ENCODE results near the gene DUSP19. TPM values are rescaled to one million over a fixed set of nuclear protein-coding genes. Genes with fewer than 3 reads are reported as not detected.

Gene DUSP19
- 1.1 TPM for polyA plus RNA-seq (2013, experiment 1 of 2)
- polyA plus RNA-seq (2013, experiment 2 of 2): 1.1 TPM

GRCh38 chr2:183078464-183079138 is at the start of gene DUSP19:
Gene DUSP19 (plus strand): TSS chr2:183078747. CDS start chr2:183078934, 187 bp downstream.
- peak within 1 kb of the TSS; percentile 23 to 61 for H3K18ac ChIP-seq (ENCODE audit: low read depth in 1 of 2, low read length in 2 of 2)
- peak within 1 kb of the TSS; percentile 96 for H4K8ac ChIP-seq (ENCODE audit: low read length)
- peak within 1 kb of the TSS; percentile 86 for H3K9ac ChIP-seq (ENCODE audit: low read length)
- H3K27ac ChIP-seq (ENCODE audit: low read length, poor library complexity, severe bottlenecking): peak within 1 kb of the TSS; percentile 37
- WGBS: 11% methylated on average over 20 of the region's 20 CpGs
- H2BK15ac ChIP-seq (ENCODE audit: low read depth, poor library complexity, severe bottlenecking): no peak within 1 kb of the TSS
- H3K9me3 ChIP-seq (ENCODE audit: control insufficient read depth, low read length): no peaks in the 10 kb centered on the region
- no peak within 1 kb of the TSS for H2AK5ac ChIP-seq (ENCODE audit: low read length, severe bottlenecking)
- H3K4ac ChIP-seq (ENCODE audit: low read depth in 1 of 2, low read length in 2 of 2): peak within 1 kb of the TSS in 1 of 2 experiments; percentile 91
- H3K4me2 ChIP-seq (ENCODE audit: low read length, poor library complexity, severe bottlenecking): peak within 1 kb of the TSS; percentile 86
- no peak within 1 kb of the TSS for H3K14ac ChIP-seq (ENCODE audit: low read length in 2 of 2)
- peaks cover 5 to 11% of the 10 kb centered on the region in 2 experiments for H3K27me3 ChIP-seq (ENCODE audit: control insufficient read depth in 1 of 2, insufficient read depth in 1 of 2, low read length in 2 of 2)
- no peaks in the 10 kb centered on the region for H3K79me1 ChIP-seq (replicated peaks; ENCODE audit: low read length, poor library complexity, severe bottlenecking)
- no peaks in the 10 kb centered on the region for H3K36me3 ChIP-seq (ENCODE audit: control insufficient read depth in 1 of 2, insufficient read depth in 2 of 2, low read depth in 1 of 2, low read length in 2 of 2)
- no peaks in the 10 kb centered on the region for H3K4me1 ChIP-seq (ENCODE audit: control insufficient read depth, insufficient read depth, low read depth, low read length)
- peak within 1 kb of the TSS; percentile 91 for H2AFZ ChIP-seq (ENCODE audit: low read depth, low read length)
- H2BK12ac ChIP-seq (ENCODE audit: low read length in 2 of 2): no peak within 1 kb of the TSS
- H2BK120ac ChIP-seq (ENCODE audit: low read depth, low read length): no peak within 1 kb of the TSS
- H3K4me3 ChIP-seq (ENCODE audit: insufficient read depth in 1 of 2, low read depth in 1 of 2, low read length in 2 of 2): peak within 1 kb of the TSS; percentile 53 to 82
- no peak within 1 kb of the TSS for H3K23ac ChIP-seq (ENCODE audit: low read length in 2 of 2)
- no peak within 1 kb of the TSS for H2BK5ac ChIP-seq (ENCODE audit: low read depth, low read length, poor library complexity, severe bottlenecking)
- H4K91ac ChIP-seq (ENCODE audit: low read length): no peak within 1 kb of the TSS
- peak; percentile 93 for DNase-seq

GRCh38 chr2:183029219-183029618 is 49.3 kb upstream of the DUSP19 start:
- Histone ChIP-seq H4K8ac (ENCODE audit: low read length) (no peak overlapping the region), H3K23ac (ENCODE audit: low read length in 2 of 2) (no peak overlapping the region), H3K36me3 (ENCODE audit: control insufficient read depth in 1 of 2, insufficient read depth in 2 of 2, low read depth in 1 of 2, low read length in 2 of 2) (peaks cover 0 to 3% of the 10 kb centered on the region in 2 experiments), H3K27me3 (ENCODE audit: control insufficient read depth in 1 of 2, insufficient read depth in 1 of 2, low read length in 2 of 2) (no peaks in the 10 kb centered on the region), H3K18ac (ENCODE audit: low read depth in 1 of 2, low read length in 2 of 2) (no peak overlapping the region), H3K4me3 (ENCODE audit: insufficient read depth in 1 of 2, low read depth in 1 of 2, low read length in 2 of 2) (no peak overlapping the region), H3K14ac (ENCODE audit: low read length in 2 of 2) (no peak overlapping the region), H3K4me2 (ENCODE audit: low read length, poor library complexity, severe bottlenecking) (no peak overlapping the region), H3K79me1 (replicated peaks; ENCODE audit: low read length, poor library complexity, severe bottlenecking) (no peaks in the 10 kb centered on the region), H3K9ac (ENCODE audit: low read length) (no peak overlapping the region), H2AFZ (ENCODE audit: low read depth, low read length) (no peak overlapping the region), H2BK15ac (ENCODE audit: low read depth, poor library complexity, severe bottlenecking) (no peak overlapping the region), H2AK5ac (ENCODE audit: low read length, severe bottlenecking) (no peak overlapping the region), H3K4me1 (ENCODE audit: control insufficient read depth, insufficient read depth, low read depth, low read length) (peaks cover 5% of the 10 kb centered on the region), H2BK5ac (ENCODE audit: low read depth, low read length, poor library complexity, severe bottlenecking) (no peak overlapping the region), H2BK120ac (ENCODE audit: low read depth, low read length) (no peak overlapping the region), H3K27ac (ENCODE audit: low read length, poor library complexity, severe bottlenecking) (no peak overlapping the region), H3K4ac (ENCODE audit: low read depth in 1 of 2, low read length in 2 of 2) (no peak overlapping the region), H4K91ac (ENCODE audit: low read length) (no peak overlapping the region), H2BK12ac (ENCODE audit: low read length in 2 of 2) (no peak overlapping the region), H3K9me3 (ENCODE audit: control insufficient read depth, low read length) (no peaks in the 10 kb centered on the region)
- no peak for DNase-seq
- WGBS: 97% methylated on average over 2 of the region's 2 CpGs

- Histone ChIP-seq H2AK5ac (ENCODE audit: low read length, severe bottlenecking) (no peak overlapping the region), H3K4me3 (ENCODE audit: insufficient read depth in 1 of 2, low read depth in 1 of 2, low read length in 2 of 2) (no peak overlapping the region), H4K91ac (ENCODE audit: low read length) (no peak overlapping the region), H3K27me3 (ENCODE audit: control insufficient read depth in 1 of 2, insufficient read depth in 1 of 2, low read length in 2 of 2) (no peaks in the 10 kb centered on the region), H3K36me3 (ENCODE audit: control insufficient read depth in 1 of 2, insufficient read depth in 2 of 2, low read depth in 1 of 2, low read length in 2 of 2) (peaks cover 0 to 3% of the 10 kb centered on the region in 2 experiments), H2BK12ac (ENCODE audit: low read length in 2 of 2) (no peak overlapping the region), H3K4me1 (ENCODE audit: control insufficient read depth, insufficient read depth, low read depth, low read length) (peaks cover 5% of the 10 kb centered on the region), H3K27ac (ENCODE audit: low read length, poor library complexity, severe bottlenecking) (no peak overlapping the region), H3K14ac (ENCODE audit: low read length in 2 of 2) (no peak overlapping the region), H2BK5ac (ENCODE audit: low read depth, low read length, poor library complexity, severe bottlenecking) (no peak overlapping the region), H2BK120ac (ENCODE audit: low read depth, low read length) (no peak overlapping the region), H3K79me1 (replicated peaks; ENCODE audit: low read length, poor library complexity, severe bottlenecking) (no peaks in the 10 kb centered on the region), H3K23ac (ENCODE audit: low read length in 2 of 2) (no peak overlapping the region), H2BK15ac (ENCODE audit: low read depth, poor library complexity, severe bottlenecking) (no peak overlapping the region), H4K8ac (ENCODE audit: low read length) (no peak overlapping the region), H3K18ac (ENCODE audit: low read depth in 1 of 2, low read length in 2 of 2) (no peak overlapping the region), H2AFZ (ENCODE audit: low read depth, low read length) (no peak overlapping the region), H3K4ac (ENCODE audit: low read depth in 1 of 2, low read length in 2 of 2) (no peak overlapping the region), H3K4me2 (ENCODE audit: low read length, poor library complexity, severe bottlenecking) (no peak overlapping the region), H3K9me3 (ENCODE audit: control insufficient read depth, low read length) (no peaks in the 10 kb centered on the region), H3K9ac (ENCODE audit: low read length) (no peak overlapping the region)
- WGBS: 100% methylated on average over 2 of the region's 4 CpGs
- DNase-seq: peak; percentile 64
These were observed 46.4 kb upstream of the DUSP19 start for GRCh38 chr2:183031911-183032794.

GRCh38 chr2:183033951-183034350 is 44.6 kb upstream of the DUSP19 start:
- H3K18ac ChIP-seq (ENCODE audit: low read depth in 1 of 2, low read length in 2 of 2): no peak overlapping the region
- H3K23ac ChIP-seq (ENCODE audit: low read length in 2 of 2): no peak overlapping the region
- no peak overlapping the region for H3K4me2 ChIP-seq (ENCODE audit: low read length, poor library complexity, severe bottlenecking)
- no peak overlapping the region for H2AFZ ChIP-seq (ENCODE audit: low read depth, low read length)
- DNase-seq: no peak
- WGBS: 94% methylated on average over 1 of the region's 1 CpG
- H3K4me3 ChIP-seq (ENCODE audit: insufficient read depth in 1 of 2, low read depth in 1 of 2, low read length in 2 of 2): peak overlapping the region in 1 of 2 experiments; percentile 96
- H3K4me1 ChIP-seq (ENCODE audit: control insufficient read depth, insufficient read depth, low read depth, low read length): peaks cover 5% of the 10 kb centered on the region
- H3K9ac ChIP-seq (ENCODE audit: low read length): peak overlapping the region; percentile 97
- H2BK120ac ChIP-seq (ENCODE audit: low read depth, low read length): no peak overlapping the region
- H4K8ac ChIP-seq (ENCODE audit: low read length): no peak overlapping the region
- H2BK5ac ChIP-seq (ENCODE audit: low read depth, low read length, poor library complexity, severe bottlenecking): no peak overlapping the region
- no peak overlapping the region for H4K91ac ChIP-seq (ENCODE audit: low read length)
- no peak overlapping the region for H3K27ac ChIP-seq (ENCODE audit: low read length, poor library complexity, severe bottlenecking)
- H2AK5ac ChIP-seq (ENCODE audit: low read length, severe bottlenecking): no peak overlapping the region
- peaks cover 0 to 3% of the 10 kb centered on the region in 2 experiments for H3K36me3 ChIP-seq (ENCODE audit: control insufficient read depth in 1 of 2, insufficient read depth in 2 of 2, low read depth in 1 of 2, low read length in 2 of 2)
- no peak overlapping the region for H2BK15ac ChIP-seq (ENCODE audit: low read depth, poor library complexity, severe bottlenecking)
- no peak overlapping the region for H3K4ac ChIP-seq (ENCODE audit: low read depth in 1 of 2, low read length in 2 of 2)
- H3K79me1 ChIP-seq (replicated peaks; ENCODE audit: low read length, poor library complexity, severe bottlenecking): no peaks in the 10 kb centered on the region
- H3K9me3 ChIP-seq (ENCODE audit: control insufficient read depth, low read length): no peaks in the 10 kb centered on the region
- no peak overlapping the region for H3K14ac ChIP-seq (ENCODE audit: low read length in 2 of 2)
- no peak overlapping the region for H2BK12ac ChIP-seq (ENCODE audit: low read length in 2 of 2)
- no peaks in the 10 kb centered on the region for H3K27me3 ChIP-seq (ENCODE audit: control insufficient read depth in 1 of 2, insufficient read depth in 1 of 2, low read length in 2 of 2)

All from mesenchymal stem cell (in vitro differentiated cells and primary cell).